ENCODE data around the gene NTM. TPM values are rescaled to one million over a fixed set of nuclear protein-coding genes. Genes with fewer than 3 reads are reported as not detected.
A peak's percentile ranks its signal among the peaks of the same experiment; 100 is the strongest.

NTM gene
- total and polyA plus RNA-seq, 9 donors: 8.5 to 37.1 (median 22.6) TPM

DNA sequence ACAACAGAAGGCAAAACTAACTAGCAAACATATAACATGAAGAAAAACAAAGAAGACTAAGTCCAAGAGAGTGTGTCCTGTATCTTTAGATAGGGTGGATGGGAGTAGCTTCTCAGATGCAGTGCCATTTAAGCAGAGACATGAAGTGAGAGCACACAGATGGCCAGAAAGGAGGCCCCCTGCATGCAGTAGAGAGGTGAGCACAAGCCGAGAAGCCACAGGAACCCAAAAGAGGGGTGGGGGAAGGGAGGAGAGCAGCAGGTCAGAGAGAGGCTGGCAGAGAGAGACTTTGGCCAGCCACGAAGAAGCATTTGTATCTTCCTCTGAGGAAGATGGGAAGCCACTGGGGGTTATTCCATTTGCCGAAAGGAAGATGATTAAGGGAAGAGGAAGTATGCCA lies 86.7 kb downstream of the NTM start:
- no peak overlapping the region for H3K27ac ChIP-seq (ENCODE audit: low read length)
- no peaks in the 10 kb centered on the region for H3K9me3 ChIP-seq (replicated peaks; ENCODE audit: control insufficient read depth, low read depth, low read length)
- H3K4me3 ChIP-seq (ENCODE audit: low read length): no peak overlapping the region
- no peaks in the 10 kb centered on the region for H3K4me1 ChIP-seq (ENCODE audit: control insufficient read depth, insufficient read depth, low read length)
- H3K36me3 ChIP-seq (ENCODE audit: control insufficient read depth, insufficient read depth, low read length): no peaks in the 10 kb centered on the region
- peaks cover 4% of the 10 kb centered on the region for H3K27me3 ChIP-seq (ENCODE audit: control insufficient read depth, insufficient read depth, low read length)
- DNase-seq: no peak
- 63% methylated on average over 3 of the region's 3 CpGs for WGBS (ENCODE audit: insufficient coverage)

DNA sequence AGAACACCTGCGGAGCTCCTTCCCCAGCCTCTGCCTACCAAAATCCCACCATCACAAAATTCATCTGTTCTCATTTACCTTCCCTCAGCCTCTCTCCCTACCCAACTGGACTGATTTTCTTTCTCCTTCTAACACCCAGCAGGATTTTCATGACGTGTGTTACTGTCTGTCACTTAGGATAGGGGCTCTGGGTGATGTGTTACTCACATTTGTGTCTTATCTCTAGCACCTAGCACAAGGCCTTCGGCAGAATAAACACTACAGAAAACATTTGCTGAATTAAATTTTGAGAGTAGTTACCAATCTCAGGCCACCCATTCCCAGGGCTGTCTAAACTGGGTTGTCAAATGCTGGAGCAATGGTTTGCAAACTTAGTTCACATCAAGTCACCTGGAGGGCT lies 88.0 kb downstream of the NTM start:
- Histone ChIP-seq H3K4me1 (ENCODE audit: control insufficient read depth, insufficient read depth, low read length) (peaks cover 4% of the 10 kb centered on the region), H3K27me3 (ENCODE audit: control insufficient read depth, insufficient read depth, low read length) (peaks cover 10% of the 10 kb centered on the region), H3K27ac (ENCODE audit: low read length) (no peak overlapping the region), H3K36me3 (ENCODE audit: control insufficient read depth, insufficient read depth, low read length) (no peaks in the 10 kb centered on the region), H3K4me3 (ENCODE audit: low read length) (no peak overlapping the region), H3K9me3 (replicated peaks; ENCODE audit: control insufficient read depth, low read depth, low read length) (no peaks in the 10 kb centered on the region)
- no CpG with 5 or more reads among the region's 3 CpGs for WGBS (ENCODE audit: insufficient coverage)
- DNase-seq: no peak

DNA sequence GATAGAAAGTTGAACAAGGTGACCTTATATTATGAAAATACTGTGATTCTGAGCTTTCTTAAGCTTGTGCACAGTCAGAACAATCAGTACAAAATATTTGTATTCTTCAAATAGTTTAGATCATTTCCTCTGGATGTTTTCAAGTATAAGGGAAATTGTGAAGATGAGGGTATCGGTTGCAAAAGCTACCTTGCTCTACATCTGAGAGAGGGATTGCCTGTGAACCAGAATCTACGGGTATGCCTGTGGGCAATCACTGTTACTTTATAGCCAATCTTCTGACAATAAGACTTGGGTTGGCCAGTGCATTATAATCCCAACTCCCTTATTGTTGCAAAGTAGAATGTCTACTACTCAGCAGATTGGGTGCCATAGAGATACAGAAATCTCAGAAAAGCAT lies 90.5 kb downstream of the NTM start:
- peaks cover 15% of the 10 kb centered on the region for H3K27me3 ChIP-seq (ENCODE audit: control insufficient read depth, insufficient read depth, low read length)
- H3K4me3 ChIP-seq (ENCODE audit: low read length): no peak overlapping the region
- no peak for DNase-seq
- H3K4me1 ChIP-seq (ENCODE audit: control insufficient read depth, insufficient read depth, low read length): peaks cover 18% of the 10 kb centered on the region
- H3K36me3 ChIP-seq (ENCODE audit: control insufficient read depth, insufficient read depth, low read length): no peaks in the 10 kb centered on the region
- H3K9me3 ChIP-seq (replicated peaks; ENCODE audit: control insufficient read depth, low read depth, low read length): no peaks in the 10 kb centered on the region
- no CpG with 5 or more reads among the region's 2 CpGs for WGBS (ENCODE audit: insufficient coverage)
- H3K27ac ChIP-seq (ENCODE audit: low read length): no peak overlapping the region

DNA sequence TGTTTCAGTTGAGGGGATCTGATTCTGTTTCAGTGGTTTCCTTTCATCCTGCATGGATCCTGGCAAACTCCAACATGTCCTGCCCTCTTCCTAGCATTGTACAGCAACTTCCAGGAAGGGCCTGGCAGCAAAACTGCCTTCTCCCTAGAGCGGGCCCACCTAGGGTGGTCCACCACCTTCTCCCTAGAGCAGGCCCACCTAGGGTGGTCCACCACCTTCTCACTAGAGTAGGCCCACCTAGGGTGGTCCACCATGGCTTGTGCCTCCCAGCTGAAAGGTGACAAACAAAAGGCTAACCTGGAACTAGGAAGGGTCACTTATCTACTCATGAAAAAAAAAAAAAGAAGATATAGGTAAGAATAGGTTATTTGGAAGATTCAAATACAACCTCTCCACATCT lies 92.2 kb downstream of the NTM start:
- Histone ChIP-seq H3K9me3 (replicated peaks; ENCODE audit: control insufficient read depth, low read depth, low read length) (no peaks in the 10 kb centered on the region), H3K4me3 (ENCODE audit: low read length) (no peak overlapping the region), H3K4me1 (ENCODE audit: control insufficient read depth, insufficient read depth, low read length) (peaks cover 18% of the 10 kb centered on the region), H3K36me3 (ENCODE audit: control insufficient read depth, insufficient read depth, low read length) (no peaks in the 10 kb centered on the region), H3K27ac (ENCODE audit: low read length) (no peak overlapping the region), H3K27me3 (ENCODE audit: control insufficient read depth, insufficient read depth, low read length) (peaks cover 15% of the 10 kb centered on the region)
- WGBS (ENCODE audit: insufficient coverage): 100% methylated on average over 1 of the region's 1 CpG
- DNase-seq: no peak

DNA sequence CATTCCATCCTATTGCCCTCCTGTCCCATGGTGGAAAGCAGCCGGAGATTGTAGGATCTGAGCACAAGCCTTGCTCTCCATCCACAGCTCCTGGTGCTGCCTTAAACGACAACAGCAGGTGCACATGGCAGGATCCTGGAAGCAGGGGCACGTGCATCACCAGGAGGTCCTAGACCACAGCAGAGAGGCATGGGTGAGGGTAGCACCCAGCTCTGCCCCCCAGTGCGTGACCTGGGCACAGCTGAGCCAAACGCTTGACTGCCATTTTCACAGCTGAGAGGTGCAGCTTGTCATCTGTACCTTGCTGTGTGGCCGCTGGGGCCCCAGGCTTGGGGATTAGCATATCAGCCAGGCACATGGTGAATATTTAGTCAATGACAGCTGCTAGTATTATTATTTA lies 92.7 kb downstream of the NTM start:
- no peak for DNase-seq

DNA sequence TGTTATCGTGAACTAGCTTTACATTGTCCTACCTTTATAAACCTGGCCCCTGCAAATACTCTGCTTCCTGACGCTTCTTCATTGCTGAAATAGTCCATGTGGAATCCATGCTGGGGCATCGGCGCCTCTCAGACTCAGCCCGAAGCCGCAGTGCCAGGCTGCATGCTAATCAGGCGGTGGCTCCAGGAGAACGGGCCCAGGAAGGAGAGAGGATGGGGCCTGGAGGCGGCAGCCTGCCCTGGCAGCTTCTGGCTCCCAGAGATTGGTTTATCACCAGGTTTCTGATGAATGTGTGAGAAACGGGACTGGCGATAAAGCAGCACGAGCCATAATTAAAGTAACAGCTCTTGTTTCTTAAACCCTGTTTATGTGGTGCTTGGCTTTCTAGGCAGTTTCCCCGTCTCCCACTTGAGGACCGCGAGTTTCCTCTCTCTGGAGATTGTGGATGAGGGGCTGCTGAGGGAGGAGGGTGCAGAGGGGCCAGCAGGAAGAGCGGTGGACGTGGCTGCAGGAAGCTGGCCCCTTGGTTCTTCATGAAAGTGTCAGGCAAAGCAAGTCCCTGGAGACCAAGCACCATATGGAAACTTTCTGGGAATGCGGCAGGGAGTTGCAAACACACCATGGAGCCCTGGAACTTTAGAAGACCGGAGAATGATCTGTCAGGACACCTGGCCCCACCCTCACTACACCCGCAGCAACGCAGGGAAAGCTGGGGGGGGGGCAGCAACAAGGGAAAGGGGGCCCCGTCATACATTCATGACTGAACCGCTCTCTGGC lies 93.4 kb downstream of the NTM start:
- H3K36me3 ChIP-seq (ENCODE audit: control insufficient read depth, insufficient read depth, low read length): no peaks in the 10 kb centered on the region
- no peak overlapping the region for H3K27ac ChIP-seq (ENCODE audit: low read length)
- no peaks in the 10 kb centered on the region for H3K9me3 ChIP-seq (replicated peaks; ENCODE audit: control insufficient read depth, low read depth, low read length)
- peaks cover 18% of the 10 kb centered on the region for H3K4me1 ChIP-seq (ENCODE audit: control insufficient read depth, insufficient read depth, low read length)
- no peak overlapping the region for H3K4me3 ChIP-seq (ENCODE audit: low read length)
- H3K27me3 ChIP-seq (ENCODE audit: control insufficient read depth, insufficient read depth, low read length): peaks cover 18% of the 10 kb centered on the region
- peak; percentile 17 for DNase-seq
- WGBS (ENCODE audit: insufficient coverage): 22% methylated on average over 17 of the region's 23 CpGs

More for the DNA sequence above, 92.7 kb downstream of the NTM start:
- peaks cover 16% of the 10 kb centered on the region for H3K27me3 ChIP-seq (ENCODE audit: control insufficient read depth, insufficient read depth, low read length)
- no peak overlapping the region for H3K4me3 ChIP-seq (ENCODE audit: low read length)
- WGBS (ENCODE audit: insufficient coverage): 67% methylated on average over 5 of the region's 6 CpGs
- no peak overlapping the region for H3K27ac ChIP-seq (ENCODE audit: low read length)
- no peaks in the 10 kb centered on the region for H3K9me3 ChIP-seq (replicated peaks; ENCODE audit: control insufficient read depth, low read depth, low read length)
- H3K4me1 ChIP-seq (ENCODE audit: control insufficient read depth, insufficient read depth, low read length): peaks cover 18% of the 10 kb centered on the region
- H3K36me3 ChIP-seq (ENCODE audit: control insufficient read depth, insufficient read depth, low read length): no peaks in the 10 kb centered on the region

DNA sequence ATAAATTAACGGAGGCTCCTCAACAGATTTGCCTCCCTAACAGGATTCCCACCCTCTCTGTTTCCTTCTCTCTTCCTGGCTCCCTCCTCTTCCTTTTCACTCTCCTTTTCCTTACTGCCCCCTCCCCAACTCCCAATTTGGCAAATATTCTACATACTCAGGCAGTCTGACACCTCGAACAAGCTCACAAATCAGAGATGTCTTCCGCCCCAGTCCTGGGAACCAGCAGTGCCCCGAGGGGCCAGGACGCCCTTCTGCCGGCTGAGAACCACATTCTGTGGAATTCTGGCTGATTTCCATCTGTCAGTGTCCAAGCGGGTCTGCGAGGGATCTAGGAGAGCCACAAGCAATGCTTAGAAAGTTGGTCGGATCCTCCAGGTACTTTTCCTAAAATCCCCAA lies 94.0 kb downstream of the NTM start:
- Histone ChIP-seq H3K27ac (ENCODE audit: low read length) (no peak overlapping the region), H3K36me3 (ENCODE audit: control insufficient read depth, insufficient read depth, low read length) (no peaks in the 10 kb centered on the region), H3K9me3 (replicated peaks; ENCODE audit: control insufficient read depth, low read depth, low read length) (no peaks in the 10 kb centered on the region), H3K27me3 (ENCODE audit: control insufficient read depth, insufficient read depth, low read length) (peaks cover 18% of the 10 kb centered on the region), H3K4me3 (ENCODE audit: low read length) (no peak overlapping the region), H3K4me1 (ENCODE audit: control insufficient read depth, insufficient read depth, low read length) (peaks cover 18% of the 10 kb centered on the region)
- DNase-seq: no peak
- 16% methylated on average over 6 of the region's 9 CpGs for WGBS (ENCODE audit: insufficient coverage)

DNA sequence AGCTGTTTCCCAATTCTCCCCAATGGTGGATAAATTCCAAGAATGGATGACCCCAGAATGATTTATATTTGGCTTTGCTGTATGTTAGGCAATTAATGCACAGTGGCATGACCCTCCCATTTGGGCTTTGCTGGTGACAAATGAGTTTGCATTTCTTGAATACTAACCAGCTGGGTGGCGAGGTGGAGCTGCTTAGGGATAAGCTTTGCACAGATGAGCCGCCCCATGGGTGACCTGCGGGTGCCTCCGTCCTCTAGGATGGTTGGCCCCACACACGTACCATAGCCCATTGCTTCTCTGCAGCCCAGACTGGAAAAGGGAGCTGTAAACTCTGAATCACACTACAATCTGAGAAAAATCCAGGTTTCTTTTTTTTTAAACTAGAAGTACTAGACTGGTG lies 94.6 kb downstream of the NTM start:
- no peaks in the 10 kb centered on the region for H3K9me3 ChIP-seq (replicated peaks; ENCODE audit: control insufficient read depth, low read depth, low read length)
- no peak overlapping the region for H3K27ac ChIP-seq (ENCODE audit: low read length)
- H3K4me3 ChIP-seq (ENCODE audit: low read length): no peak overlapping the region
- DNase-seq: no peak
- H3K36me3 ChIP-seq (ENCODE audit: control insufficient read depth, insufficient read depth, low read length): no peaks in the 10 kb centered on the region
- WGBS (ENCODE audit: insufficient coverage): 60% methylated on average over 1 of the region's 5 CpGs
- peaks cover 18% of the 10 kb centered on the region for H3K27me3 ChIP-seq (ENCODE audit: control insufficient read depth, insufficient read depth, low read length)
- H3K4me1 ChIP-seq (ENCODE audit: control insufficient read depth, insufficient read depth, low read length): peaks cover 18% of the 10 kb centered on the region

DNA sequence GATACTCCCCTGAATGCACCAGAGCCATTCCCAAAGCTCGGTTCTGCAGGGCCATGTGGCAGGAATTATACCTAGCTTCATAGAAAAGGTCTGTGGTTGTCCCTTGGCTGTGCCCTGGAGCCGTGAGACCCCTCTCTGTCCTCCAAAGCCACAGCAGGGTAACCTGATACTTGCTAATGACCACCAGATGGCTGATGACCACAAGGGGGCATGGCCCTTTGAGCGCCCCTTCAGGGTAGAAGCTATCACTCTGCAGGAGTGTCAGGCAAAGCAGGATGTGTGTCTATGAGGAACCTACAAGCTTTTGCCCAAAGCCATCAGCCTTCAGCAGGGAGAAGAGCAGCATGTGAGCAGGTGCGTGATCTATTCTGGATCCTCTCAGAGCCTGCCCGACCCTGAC lies 95.3 kb downstream of the NTM start:
- H3K4me1 ChIP-seq (ENCODE audit: control insufficient read depth, insufficient read depth, low read length): peaks cover 18% of the 10 kb centered on the region
- H3K36me3 ChIP-seq (ENCODE audit: control insufficient read depth, insufficient read depth, low read length): no peaks in the 10 kb centered on the region
- 35% methylated on average over 4 of the region's 5 CpGs for WGBS (ENCODE audit: insufficient coverage)
- H3K27me3 ChIP-seq (ENCODE audit: control insufficient read depth, insufficient read depth, low read length): peaks cover 22% of the 10 kb centered on the region
- H3K27ac ChIP-seq (ENCODE audit: low read length): no peak overlapping the region
- H3K9me3 ChIP-seq (replicated peaks; ENCODE audit: control insufficient read depth, low read depth, low read length): no peaks in the 10 kb centered on the region
- no peak overlapping the region for H3K4me3 ChIP-seq (ENCODE audit: low read length)
- DNase-seq: no peak

DNA sequence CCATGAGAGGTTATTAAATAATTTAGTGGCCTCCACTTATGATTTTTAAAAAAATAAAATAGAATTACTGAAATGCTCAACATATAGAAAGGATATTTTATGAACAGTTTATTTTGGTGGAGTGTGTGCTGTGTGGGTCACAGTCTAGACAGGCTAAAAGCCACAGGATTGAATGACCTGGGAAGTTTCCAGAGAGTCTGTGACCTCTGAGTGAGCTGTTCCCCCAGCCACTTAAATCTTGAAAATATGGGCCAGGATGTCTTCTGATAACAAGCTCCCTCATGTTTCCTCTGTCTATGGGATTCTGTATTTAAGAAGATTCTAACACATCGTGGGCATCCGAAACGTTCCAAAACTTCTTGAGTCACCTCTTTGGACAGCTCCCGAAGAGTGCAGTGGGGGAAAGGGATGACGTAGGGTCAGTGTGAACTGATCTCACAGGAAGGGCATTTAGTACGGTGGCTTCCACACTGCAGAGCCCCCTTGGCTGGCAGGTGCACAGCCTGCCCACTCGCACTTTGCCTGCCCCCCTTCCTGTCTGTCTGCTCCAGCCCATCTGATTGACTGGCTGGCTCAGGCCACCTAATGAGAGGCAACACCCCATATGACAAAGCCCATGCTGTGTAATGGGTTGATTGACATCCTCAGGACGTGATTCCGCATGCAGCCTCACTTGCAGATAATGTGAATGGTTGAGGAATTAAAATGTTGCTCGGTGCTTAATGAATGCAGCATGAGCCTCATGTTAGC lies 97.4 kb downstream of the NTM start:
- 19% methylated on average over 3 of the region's 10 CpGs for WGBS (ENCODE audit: insufficient coverage)
- no peak for DNase-seq
- H3K4me3 ChIP-seq (ENCODE audit: low read length): no peak overlapping the region
- no peaks in the 10 kb centered on the region for H3K36me3 ChIP-seq (ENCODE audit: control insufficient read depth, insufficient read depth, low read length)
- no peak overlapping the region for H3K27ac ChIP-seq (ENCODE audit: low read length)
- peaks cover 20% of the 10 kb centered on the region for H3K27me3 ChIP-seq (ENCODE audit: control insufficient read depth, insufficient read depth, low read length)
- peaks cover 18% of the 10 kb centered on the region for H3K4me1 ChIP-seq (ENCODE audit: control insufficient read depth, insufficient read depth, low read length)
- H3K9me3 ChIP-seq (replicated peaks; ENCODE audit: control insufficient read depth, low read depth, low read length): no peaks in the 10 kb centered on the region

Data from muscle of leg (tissue), 11 donors.